ENCODE results near the gene CABLES1.
"Not testable (repeated sequence)": the region's sequence is repeated elsewhere in the genome, so short reads cannot be mapped to it uniquely, and the experiment has no call there.

Gene CABLES1

GRCh38 chr18:23247896-23248295 lies 112.6 kb downstream of the CABLES1 start:
- DNase-seq: no peak

- DNase-seq: no peak
These were observed 113.5 kb downstream of the CABLES1 start for GRCh38 chr18:23248826-23249225.

DNA sequence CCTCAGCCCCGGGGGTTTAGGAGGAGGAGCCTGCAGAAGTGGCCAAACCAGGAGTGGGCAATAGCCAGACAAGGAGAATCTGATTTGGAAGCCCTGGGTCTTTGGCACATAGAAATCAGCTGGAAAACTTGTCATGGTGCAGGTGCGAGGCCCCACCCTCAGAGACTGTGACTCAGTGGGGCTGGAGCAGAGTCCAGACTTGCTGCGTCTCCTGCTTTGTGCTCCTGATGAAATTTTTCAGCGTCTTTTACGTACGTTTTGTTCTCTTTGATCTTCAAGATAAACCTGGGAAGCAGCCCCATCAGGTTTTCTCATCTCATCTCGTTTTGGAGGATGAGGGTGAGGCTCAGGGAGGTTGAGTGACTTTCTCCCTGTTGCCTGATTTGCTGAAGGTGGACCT lies 114.1 kb downstream of the CABLES1 start:
- DNase-seq: no peak

GRCh38 chr18:23250893-23251656 lies 115.8 kb downstream of the CABLES1 start:
- DNase-seq: no peak

- DNase-seq: no peak
These were observed 118.3 kb downstream of the CABLES1 start for GRCh38 chr18:23253630-23254029.

DNA sequence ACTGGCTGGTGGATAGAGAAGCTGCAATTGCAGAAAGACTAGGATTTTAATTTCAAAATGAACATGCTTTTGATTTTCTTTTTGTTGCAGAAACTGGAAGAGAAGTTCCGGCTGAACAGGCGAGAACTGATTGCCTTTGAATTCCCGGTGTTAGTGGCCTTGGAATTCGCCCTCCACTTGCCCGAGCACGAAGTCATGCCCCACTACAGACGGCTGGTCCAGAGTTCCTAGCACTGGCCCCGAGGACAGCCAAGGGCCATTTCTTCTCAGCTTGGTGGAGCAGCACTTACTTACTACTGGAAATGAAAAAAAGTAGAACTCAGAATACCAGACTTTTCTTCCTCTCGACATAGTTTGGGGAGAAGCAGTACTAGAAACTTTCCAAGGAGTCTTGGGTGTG lies 121.9 kb downstream of the CABLES1 start:
- DNase-seq: no peak

DNA sequence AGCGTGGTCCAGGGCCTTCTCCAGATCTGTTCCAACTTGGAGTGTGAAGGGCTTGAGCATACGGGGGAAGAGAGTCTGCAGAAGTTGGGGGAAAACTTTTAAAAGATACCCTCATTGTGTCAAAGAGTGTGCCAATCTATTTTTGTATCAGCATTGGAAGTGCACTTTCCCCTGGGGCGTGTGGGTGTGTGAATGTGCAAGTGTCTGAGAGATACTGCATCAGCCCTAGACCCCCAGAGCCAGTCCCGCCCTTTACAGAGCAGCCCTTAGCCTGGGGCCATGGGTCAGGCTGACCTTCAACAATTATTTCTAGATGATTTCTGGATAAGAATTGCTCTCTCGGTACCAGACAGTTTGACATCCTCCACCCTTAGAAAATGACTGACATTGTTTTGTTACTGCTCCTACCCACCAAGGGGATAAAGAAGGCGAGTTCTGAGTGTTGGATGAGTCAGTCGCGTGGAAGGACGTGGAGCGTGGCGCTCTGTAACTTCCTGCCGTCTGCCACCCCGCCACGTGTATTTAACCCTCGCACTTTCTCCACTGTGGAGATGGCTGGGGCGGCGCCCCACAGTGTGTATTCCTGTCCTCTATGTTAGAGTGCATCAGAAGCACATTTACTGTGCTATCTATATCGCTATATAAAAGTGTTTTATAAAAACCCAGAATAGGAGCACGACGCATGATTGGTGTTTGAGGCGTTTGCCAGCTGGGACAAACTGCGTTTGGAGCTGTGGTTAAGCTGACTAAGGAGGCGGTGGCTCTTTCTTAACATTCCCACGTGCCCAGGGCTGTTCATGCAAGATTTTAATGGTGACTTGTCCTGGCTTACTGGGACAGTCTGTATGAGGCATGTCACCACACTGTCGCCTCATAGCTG lies 122.6 kb downstream of the CABLES1 start:
- DNase-seq: peak in 1 of 2 donors; percentile 8

GRCh38 chr18:23258566-23259469 lies 123.5 kb downstream of the CABLES1 start:
- no peak for DNase-seq

GRCh38 chr18:23259701-23260681 lies 124.7 kb downstream of the CABLES1 start:
- DNase-seq: no peak

DNA sequence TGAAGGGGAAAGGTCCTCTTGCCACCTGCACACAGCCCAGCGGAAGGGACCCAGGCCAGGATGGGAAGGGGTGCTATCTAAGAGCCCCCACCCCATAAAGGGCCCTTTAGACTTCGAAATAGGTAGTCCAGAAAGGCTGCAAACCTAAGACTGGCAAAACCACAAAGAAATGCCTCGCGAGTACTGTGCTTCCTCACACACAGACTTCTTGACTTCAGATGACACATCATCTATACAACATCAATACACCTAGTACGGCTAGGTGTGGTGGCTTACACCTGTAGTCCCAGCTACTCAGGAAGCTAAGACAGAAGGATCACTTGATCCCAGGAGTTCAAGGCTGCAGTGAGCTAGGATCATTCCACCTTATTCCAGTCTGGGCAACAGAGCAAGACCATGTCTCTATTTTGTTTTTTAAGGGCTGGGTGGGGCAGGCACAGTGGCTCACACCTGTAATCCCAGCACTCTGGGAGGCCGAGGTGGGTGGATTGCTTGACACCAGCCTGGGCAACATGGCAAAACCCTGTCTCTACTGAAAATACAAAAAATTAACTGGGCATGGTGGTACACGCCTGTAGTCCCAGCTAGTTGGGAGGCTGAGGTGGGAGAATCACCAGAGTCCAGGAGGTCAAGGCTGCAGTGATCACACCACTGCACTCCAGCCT lies 125.8 kb downstream of the CABLES1 start:
- no peak for DNase-seq

- no peak for DNase-seq
These were observed 128.4 kb downstream of the CABLES1 start for GRCh38 chr18:23263551-23264235.

- DNase-seq: no peak
These were observed 130.6 kb downstream of the CABLES1 start for GRCh38 chr18:23265682-23266399.

GRCh38 chr18:23266717-23267446 lies 131.6 kb downstream of the CABLES1 start:
- DNase-seq: no peak

DNA sequence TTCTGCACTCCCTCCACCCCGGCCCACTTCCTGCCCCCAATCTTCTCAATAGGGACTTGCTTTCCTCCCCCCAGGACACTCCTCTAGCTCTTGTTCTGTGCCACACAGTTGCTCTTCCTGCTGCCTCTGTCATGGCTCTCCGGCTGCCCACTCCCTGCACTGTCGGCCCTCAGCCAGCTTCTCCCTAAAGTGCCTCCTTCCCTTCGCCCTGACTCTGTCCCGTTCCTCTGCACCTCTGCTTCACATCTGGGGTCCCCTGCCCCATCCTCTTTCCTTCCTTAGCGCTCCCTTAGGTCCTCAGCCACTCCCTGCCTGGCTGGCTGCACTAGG lies 132.1 kb downstream of the CABLES1 start:
- no peak for DNase-seq

- no peak for DNase-seq
These were observed 133.4 kb downstream of the CABLES1 start for GRCh38 chr18:23268641-23269040.

DNA sequence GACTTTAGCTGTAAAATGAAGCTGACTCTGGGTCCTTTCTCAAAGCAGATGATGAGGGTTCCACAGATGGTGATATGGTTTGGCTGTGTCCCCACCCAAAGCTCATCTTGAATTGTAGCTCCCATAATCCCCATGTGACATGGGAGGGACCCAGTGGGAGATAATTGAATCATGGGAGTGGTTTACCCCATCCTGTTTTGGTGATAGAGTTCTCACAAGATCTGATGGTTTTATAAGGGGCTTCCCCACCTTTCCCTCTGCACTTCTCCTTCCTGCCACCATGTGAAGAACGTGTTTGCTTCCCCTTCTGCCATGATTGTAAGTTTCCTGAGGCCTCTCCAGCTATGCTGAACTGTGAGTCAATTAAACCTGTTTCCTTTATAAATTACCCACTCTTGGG lies 133.8 kb downstream of the CABLES1 start:
- DNase-seq: not testable (repeated sequence)

GRCh38 chr18:23269928-23270327 lies 134.6 kb downstream of the CABLES1 start:
- no peak for DNase-seq

DNA sequence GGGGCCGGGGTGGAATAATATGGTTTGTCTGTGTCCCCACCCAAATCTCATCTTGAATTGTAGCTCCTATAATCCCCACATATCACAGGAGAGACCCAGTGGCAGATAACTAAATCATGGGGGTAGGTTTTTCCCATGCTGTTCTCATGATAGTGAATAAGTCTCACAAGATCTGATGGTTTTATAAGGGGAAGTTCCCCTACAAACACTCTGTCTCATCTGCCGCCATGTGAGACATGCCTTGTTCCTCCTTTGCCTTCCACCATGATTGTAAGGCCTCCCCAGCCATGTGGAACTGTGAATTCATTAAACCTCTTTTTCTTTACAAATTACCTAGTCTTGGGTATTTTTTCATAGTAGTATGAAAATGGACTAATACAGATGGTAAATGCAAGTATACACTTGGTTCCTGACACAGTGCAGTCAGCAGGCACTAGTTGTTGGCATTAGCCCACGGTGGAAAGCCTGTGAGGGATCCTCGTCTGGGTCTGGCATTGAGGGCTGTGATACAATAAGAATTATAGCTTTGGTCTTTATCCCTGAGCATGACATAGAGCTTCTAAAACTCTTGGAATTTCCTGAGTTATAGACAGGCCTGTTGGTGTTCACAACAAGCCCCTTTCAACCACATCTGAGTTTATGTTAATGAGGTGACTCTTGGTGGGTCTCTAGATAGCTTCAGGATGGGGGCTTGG lies 135.8 kb downstream of the CABLES1 start:
- DNase-seq: no peak

All from activated CD4-positive, alpha-beta T cell treated with anti-CD3 and anti-CD28 coated beads for 4 hours (primary cell).